ENCODE measurements around the gene RFXAP.

RFXAP gene

DNA sequence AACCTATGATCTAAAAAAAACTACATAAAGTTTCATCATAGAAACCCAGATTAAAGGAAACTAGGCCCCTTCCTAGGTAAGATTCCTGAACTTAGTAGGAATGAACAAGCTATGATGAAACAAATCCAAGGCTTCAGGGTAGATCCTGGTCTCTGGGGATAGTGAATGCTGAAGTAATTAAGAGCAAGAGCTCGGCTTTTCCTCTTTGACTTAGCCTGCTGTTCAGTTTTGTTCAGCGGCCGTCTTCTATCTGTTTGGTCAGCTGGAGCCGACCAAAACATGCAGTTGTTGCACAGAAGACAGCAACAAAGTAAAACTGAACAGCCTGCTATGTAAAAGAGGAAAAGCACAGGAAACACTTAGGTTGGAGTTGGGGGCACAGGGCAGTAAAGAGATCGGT lies 44.1 kb upstream of the RFXAP start:
- Histone ChIP-seq H2BK5ac (ENCODE audit: low read length) (no peak overlapping the region), H2BK12ac (ENCODE audit: low read length) (no peak overlapping the region), H4K8ac (ENCODE audit: low read depth, low read length) (no peak overlapping the region), H2AK5ac (ENCODE audit: low read depth, low read length) (no peak overlapping the region), H2AFZ (ENCODE audit: low read length) (peak overlapping the region; percentile 70), H3K27ac (replicated peaks; ENCODE audit: low read length) (no peak overlapping the region), H3K23ac (ENCODE audit: low read depth, low read length, poor library complexity) (no peak overlapping the region), H3K4me1 (ENCODE audit: control insufficient read depth in 2 of 2, insufficient read depth in 1 of 2, low read depth in 1 of 2, low read length in 2 of 2) (peaks cover 16 to 23% of the 10 kb centered on the region in 2 donors), H2BK15ac (ENCODE audit: low read length) (no peak overlapping the region), H3K4me2 (ENCODE audit: insufficient read depth, low read length, poor library complexity, severe bottlenecking) (no peak overlapping the region), H3K36me3 (replicated peaks in 1 of 2; ENCODE audit: control insufficient read depth in 2 of 2, insufficient read depth in 2 of 2, low read length in 2 of 2) (no peaks in the 10 kb centered on the region), H3K9me3 (replicated peaks in 1 of 2; ENCODE audit: control insufficient read depth in 2 of 2, insufficient read depth in 1 of 2, low read depth in 1 of 2, low read length in 2 of 2) (no peaks in the 10 kb centered on the region), H3K4ac (ENCODE audit: low read length) (no peak overlapping the region), H3K14ac (ENCODE audit: low read length) (no peak overlapping the region), H4K91ac (ENCODE audit: low read depth, low read length, poor library complexity) (no peak overlapping the region), H3K27me3 (ENCODE audit: control insufficient read depth in 3 of 3, insufficient read depth in 3 of 3, low read depth in 1 of 3, low read length in 3 of 3) (no peaks in the 10 kb centered on the region), H3K4me3 (ENCODE audit: low read length in 2 of 2) (no peak overlapping the region), H3K18ac (ENCODE audit: low read length) (no peak overlapping the region), H2BK120ac (ENCODE audit: low read depth, low read length) (no peak overlapping the region), H3K79me1 (ENCODE audit: low read depth, low read length) (no peaks in the 10 kb centered on the region), H3K9ac (ENCODE audit: low read depth, low read length, poor library complexity) (no peak overlapping the region)
- no peak for DNase-seq (ENCODE audit: low spot score)
- 100% methylated on average over 1 of the region's 5 CpGs for WGBS, 2 donors (ENCODE audit: extremely low coverage in 2 of 2, insufficient read length in 2 of 2, insufficient replicate concordance in 1 of 2)

DNA sequence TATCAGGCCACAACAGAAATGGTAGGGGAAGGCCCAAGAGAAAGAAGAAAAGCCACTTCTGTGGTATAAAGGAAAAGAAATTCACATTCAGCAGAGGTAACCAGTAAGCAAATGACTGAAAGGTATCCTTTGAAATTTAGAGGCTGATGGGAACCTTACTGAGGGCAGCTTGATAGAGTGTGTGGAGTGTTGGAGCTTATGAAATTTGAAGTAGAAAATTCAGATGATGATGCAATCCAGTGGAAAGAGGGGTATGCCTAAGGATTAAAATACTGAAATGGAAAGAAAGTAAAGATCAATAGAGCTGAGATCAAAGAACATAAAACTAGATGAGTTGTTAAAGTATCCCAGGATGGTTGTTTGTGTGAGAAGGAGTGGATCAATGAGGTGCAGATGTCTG lies 42.8 kb upstream of the RFXAP start:
- Histone ChIP-seq H3K79me1 (ENCODE audit: low read depth, low read length) (no peaks in the 10 kb centered on the region), H4K91ac (ENCODE audit: low read depth, low read length, poor library complexity) (no peak overlapping the region), H2AK5ac (ENCODE audit: low read depth, low read length) (no peak overlapping the region), H3K9me3 (replicated peaks in 1 of 2; ENCODE audit: control insufficient read depth in 2 of 2, insufficient read depth in 1 of 2, low read depth in 1 of 2, low read length in 2 of 2) (peaks cover 0 to 2% of the 10 kb centered on the region in 2 donors), H4K8ac (ENCODE audit: low read depth, low read length) (no peak overlapping the region), H2BK120ac (ENCODE audit: low read depth, low read length) (no peak overlapping the region), H3K4me2 (ENCODE audit: insufficient read depth, low read length, poor library complexity, severe bottlenecking) (no peak overlapping the region), H2AFZ (ENCODE audit: low read length) (no peak overlapping the region), H3K27ac (replicated peaks; ENCODE audit: low read length) (no peak overlapping the region), H3K18ac (ENCODE audit: low read length) (no peak overlapping the region), H3K9ac (ENCODE audit: low read depth, low read length, poor library complexity) (no peak overlapping the region), H3K14ac (ENCODE audit: low read length) (no peak overlapping the region), H3K4ac (ENCODE audit: low read length) (no peak overlapping the region), H3K36me3 (replicated peaks in 1 of 2; ENCODE audit: control insufficient read depth in 2 of 2, insufficient read depth in 2 of 2, low read length in 2 of 2) (no peaks in the 10 kb centered on the region), H3K4me1 (ENCODE audit: control insufficient read depth in 2 of 2, insufficient read depth in 1 of 2, low read depth in 1 of 2, low read length in 2 of 2) (peaks cover 16 to 23% of the 10 kb centered on the region in 2 donors), H2BK15ac (ENCODE audit: low read length) (no peak overlapping the region), H3K27me3 (ENCODE audit: control insufficient read depth in 3 of 3, insufficient read depth in 3 of 3, low read depth in 1 of 3, low read length in 3 of 3) (no peaks in the 10 kb centered on the region), H2BK12ac (ENCODE audit: low read length) (no peak overlapping the region), H2BK5ac (ENCODE audit: low read length) (no peak overlapping the region), H3K23ac (ENCODE audit: low read depth, low read length, poor library complexity) (no peak overlapping the region), H3K4me3 (ENCODE audit: low read length in 2 of 2) (no peak overlapping the region)
- no peak for DNase-seq (ENCODE audit: low spot score)

DNA sequence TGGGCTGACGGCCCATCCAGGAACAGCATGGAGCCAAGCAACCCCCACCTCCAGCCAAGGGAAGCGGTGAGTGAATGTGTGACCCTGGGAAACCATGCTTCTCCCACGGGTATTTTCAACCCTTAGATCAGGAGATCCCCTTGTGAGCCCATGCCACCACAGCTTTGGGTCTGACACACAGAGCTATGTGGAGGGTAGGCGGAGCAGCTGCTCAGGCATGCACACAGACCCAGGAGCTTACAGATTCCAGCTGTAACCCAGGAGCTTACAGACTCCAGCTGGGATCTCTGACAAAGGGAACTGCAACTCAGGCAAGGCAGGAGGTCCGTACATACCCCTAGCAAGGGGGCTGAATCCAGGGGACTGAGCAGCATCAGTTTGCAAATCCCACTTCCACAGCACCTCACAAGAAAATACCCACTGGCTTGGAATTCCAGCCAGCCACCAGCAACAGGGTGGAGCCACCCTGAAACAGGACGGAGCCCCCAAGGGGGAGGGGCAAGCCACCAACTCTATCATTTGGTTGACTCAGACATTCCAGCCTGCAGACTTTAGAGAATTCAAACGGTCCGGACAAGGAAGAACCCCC lies 40.8 kb upstream of the RFXAP start:
- no peak overlapping the region for H3K4ac ChIP-seq (ENCODE audit: low read length)
- peak overlapping the region; percentile 84 for H2AFZ ChIP-seq (ENCODE audit: low read length)
- H2BK5ac ChIP-seq (ENCODE audit: low read length): peak overlapping the region; percentile 78
- H3K9ac ChIP-seq (ENCODE audit: low read depth, low read length, poor library complexity): no peak overlapping the region
- H2BK120ac ChIP-seq (ENCODE audit: low read depth, low read length): no peak overlapping the region
- no peak overlapping the region for H3K23ac ChIP-seq (ENCODE audit: low read depth, low read length, poor library complexity)
- H2BK12ac ChIP-seq (ENCODE audit: low read length): no peak overlapping the region
- WGBS, 2 donors (ENCODE audit: extremely low coverage in 2 of 2, insufficient read length in 2 of 2, insufficient replicate concordance in 1 of 2): no CpG with 5 or more reads among the region's 8 CpGs
- H4K91ac ChIP-seq (ENCODE audit: low read depth, low read length, poor library complexity): no peak overlapping the region
- no peaks in the 10 kb centered on the region for H3K27me3 ChIP-seq (ENCODE audit: control insufficient read depth in 3 of 3, insufficient read depth in 3 of 3, low read depth in 1 of 3, low read length in 3 of 3)
- H3K4me2 ChIP-seq (ENCODE audit: insufficient read depth, low read length, poor library complexity, severe bottlenecking): peak overlapping the region; percentile 35
- no peaks in the 10 kb centered on the region for H3K79me1 ChIP-seq (ENCODE audit: low read depth, low read length)
- H3K4me1 ChIP-seq (ENCODE audit: control insufficient read depth in 2 of 2, insufficient read depth in 1 of 2, low read depth in 1 of 2, low read length in 2 of 2): peaks cover 16% of the 10 kb centered on the region in 2 donors
- H3K36me3 ChIP-seq (replicated peaks in 1 of 2; ENCODE audit: control insufficient read depth in 2 of 2, insufficient read depth in 2 of 2, low read length in 2 of 2): no peaks in the 10 kb centered on the region
- H3K27ac ChIP-seq (replicated peaks; ENCODE audit: low read length): peak overlapping the region; percentile 91
- no peak overlapping the region for H4K8ac ChIP-seq (ENCODE audit: low read depth, low read length)
- H3K4me3 ChIP-seq (ENCODE audit: low read length in 2 of 2): peak overlapping the region in 1 of 2 donors; percentile 29
- peaks cover 0 to 2% of the 10 kb centered on the region in 2 donors for H3K9me3 ChIP-seq (replicated peaks in 1 of 2; ENCODE audit: control insufficient read depth in 2 of 2, insufficient read depth in 1 of 2, low read depth in 1 of 2, low read length in 2 of 2)
- peak overlapping the region; percentile 20 for H3K18ac ChIP-seq (ENCODE audit: low read length)
- H2AK5ac ChIP-seq (ENCODE audit: low read depth, low read length): no peak overlapping the region
- no peak overlapping the region for H2BK15ac ChIP-seq (ENCODE audit: low read length)
- DNase-seq (ENCODE audit: low spot score): peak; percentile 71
- no peak overlapping the region for H3K14ac ChIP-seq (ENCODE audit: low read length)

DNA sequence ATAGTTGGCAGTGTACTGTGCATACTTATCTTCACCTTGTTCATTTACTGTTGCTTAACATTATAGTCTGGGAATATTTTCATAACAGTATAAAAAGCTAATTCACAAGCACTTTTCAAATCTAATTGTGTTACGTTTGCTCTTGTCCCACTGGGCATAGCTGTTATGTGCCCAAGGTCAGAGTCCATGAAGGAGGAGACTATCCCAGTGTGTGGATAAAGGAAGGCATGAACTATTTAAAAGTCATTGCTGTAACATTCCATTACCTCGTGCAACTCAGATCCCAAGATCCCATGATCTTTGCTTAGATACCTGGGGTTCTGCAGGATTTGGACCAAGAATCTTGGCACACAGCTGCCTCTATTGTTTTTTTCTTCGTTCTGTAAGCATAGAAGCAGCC lies 35.1 kb upstream of the RFXAP start:
- Histone ChIP-seq H3K9ac (ENCODE audit: low read depth, low read length, poor library complexity) (no peak overlapping the region), H3K14ac (ENCODE audit: low read length) (no peak overlapping the region), H3K27ac (replicated peaks; ENCODE audit: low read length) (no peak overlapping the region), H3K4me3 (ENCODE audit: low read length in 2 of 2) (no peak overlapping the region), H3K4ac (ENCODE audit: low read length) (no peak overlapping the region), H3K79me1 (ENCODE audit: low read depth, low read length) (no peaks in the 10 kb centered on the region), H3K23ac (ENCODE audit: low read depth, low read length, poor library complexity) (no peak overlapping the region), H3K9me3 (replicated peaks in 1 of 2; ENCODE audit: control insufficient read depth in 2 of 2, insufficient read depth in 1 of 2, low read depth in 1 of 2, low read length in 2 of 2) (peaks cover 0 to 2% of the 10 kb centered on the region in 2 donors), H4K8ac (ENCODE audit: low read depth, low read length) (no peak overlapping the region), H3K18ac (ENCODE audit: low read length) (no peak overlapping the region), H3K4me2 (ENCODE audit: insufficient read depth, low read length, poor library complexity, severe bottlenecking) (no peak overlapping the region), H2AFZ (ENCODE audit: low read length) (no peak overlapping the region), H4K91ac (ENCODE audit: low read depth, low read length, poor library complexity) (no peak overlapping the region), H2BK15ac (ENCODE audit: low read length) (no peak overlapping the region), H2BK120ac (ENCODE audit: low read depth, low read length) (no peak overlapping the region), H3K36me3 (replicated peaks in 1 of 2; ENCODE audit: control insufficient read depth in 2 of 2, insufficient read depth in 2 of 2, low read length in 2 of 2) (no peaks in the 10 kb centered on the region), H3K27me3 (ENCODE audit: control insufficient read depth in 3 of 3, insufficient read depth in 3 of 3, low read depth in 1 of 3, low read length in 3 of 3) (no peaks in the 10 kb centered on the region), H2AK5ac (ENCODE audit: low read depth, low read length) (no peak overlapping the region), H2BK12ac (ENCODE audit: low read length) (no peak overlapping the region), H2BK5ac (ENCODE audit: low read length) (no peak overlapping the region), H3K4me1 (ENCODE audit: control insufficient read depth in 2 of 2, insufficient read depth in 1 of 2, low read depth in 1 of 2, low read length in 2 of 2) (peaks cover 6 to 12% of the 10 kb centered on the region in 2 donors)
- no peak for DNase-seq (ENCODE audit: low spot score)
- WGBS, 2 donors (ENCODE audit: extremely low coverage in 2 of 2, insufficient read length in 2 of 2, insufficient replicate concordance in 1 of 2): no CpG with 5 or more reads among the region's 3 CpGs
